ENCODE data around the gene BTRC.

DNA sequence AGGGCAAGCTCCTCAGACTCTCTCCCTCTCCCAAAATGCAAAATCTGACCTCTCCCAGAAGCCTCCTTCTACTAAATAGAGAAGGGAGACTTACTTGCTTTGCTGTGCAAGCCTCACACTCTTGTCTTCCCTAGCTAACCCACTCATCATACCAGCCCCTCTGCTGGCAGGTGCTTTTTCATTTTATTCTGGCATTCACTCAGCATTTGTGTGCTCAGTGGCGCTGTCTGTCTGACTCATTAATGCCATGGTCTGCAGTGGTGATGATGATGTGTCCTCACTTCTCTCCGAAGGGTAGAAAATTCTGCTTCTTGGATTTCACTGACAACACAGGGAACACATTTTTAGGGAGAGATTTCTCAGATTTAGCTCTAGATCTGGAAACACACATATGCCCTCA is 22.0 kb upstream of the BTRC start:
- TF ChIP-seq, protein P1, sequence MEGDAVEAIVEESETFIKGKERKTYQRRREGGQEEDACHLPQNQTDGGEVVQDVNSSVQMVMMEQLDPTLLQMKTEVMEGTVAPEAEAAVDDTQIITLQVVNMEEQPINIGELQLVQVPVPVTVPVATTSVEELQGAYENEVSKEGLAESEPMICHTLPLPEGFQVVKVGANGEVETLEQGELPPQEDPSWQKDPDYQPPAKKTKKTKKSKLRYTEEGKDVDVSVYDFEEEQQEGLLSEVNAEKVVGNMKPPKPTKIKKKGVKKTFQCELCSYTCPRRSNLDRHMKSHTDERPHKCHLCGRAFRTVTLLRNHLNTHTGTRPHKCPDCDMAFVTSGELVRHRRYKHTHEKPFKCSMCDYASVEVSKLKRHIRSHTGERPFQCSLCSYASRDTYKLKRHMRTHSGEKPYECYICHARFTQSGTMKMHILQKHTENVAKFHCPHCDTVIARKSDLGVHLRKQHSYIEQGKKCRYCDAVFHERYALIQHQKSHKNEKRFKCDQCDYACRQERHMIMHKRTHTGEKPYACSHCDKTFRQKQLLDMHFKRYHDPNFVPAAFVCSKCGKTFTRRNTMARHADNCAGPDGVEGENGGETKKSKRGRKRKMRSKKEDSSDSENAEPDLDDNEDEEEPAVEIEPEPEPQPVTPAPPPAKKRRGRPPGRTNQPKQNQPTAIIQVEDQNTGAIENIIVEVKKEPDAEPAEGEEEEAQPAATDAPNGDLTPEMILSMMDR (IDR thresholded peaks at IDR 0.05), result no peak
- TF ChIP-seq, protein P2, sequence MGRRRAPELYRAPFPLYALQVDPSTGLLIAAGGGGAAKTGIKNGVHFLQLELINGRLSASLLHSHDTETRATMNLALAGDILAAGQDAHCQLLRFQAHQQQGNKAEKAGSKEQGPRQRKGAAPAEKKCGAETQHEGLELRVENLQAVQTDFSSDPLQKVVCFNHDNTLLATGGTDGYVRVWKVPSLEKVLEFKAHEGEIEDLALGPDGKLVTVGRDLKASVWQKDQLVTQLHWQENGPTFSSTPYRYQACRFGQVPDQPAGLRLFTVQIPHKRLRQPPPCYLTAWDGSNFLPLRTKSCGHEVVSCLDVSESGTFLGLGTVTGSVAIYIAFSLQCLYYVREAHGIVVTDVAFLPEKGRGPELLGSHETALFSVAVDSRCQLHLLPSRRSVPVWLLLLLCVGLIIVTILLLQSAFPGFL (CRISPR knock-in tag; IDR thresholded peaks at IDR 0.05; ENCODE audit: borderline replicate concordance), result no peak
- TF ChIP-seq, protein P3, sequence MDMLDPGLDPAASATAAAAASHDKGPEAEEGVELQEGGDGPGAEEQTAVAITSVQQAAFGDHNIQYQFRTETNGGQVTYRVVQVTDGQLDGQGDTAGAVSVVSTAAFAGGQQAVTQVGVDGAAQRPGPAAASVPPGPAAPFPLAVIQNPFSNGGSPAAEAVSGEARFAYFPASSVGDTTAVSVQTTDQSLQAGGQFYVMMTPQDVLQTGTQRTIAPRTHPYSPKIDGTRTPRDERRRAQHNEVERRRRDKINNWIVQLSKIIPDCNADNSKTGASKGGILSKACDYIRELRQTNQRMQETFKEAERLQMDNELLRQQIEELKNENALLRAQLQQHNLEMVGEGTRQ (CRISPR knock-in tag; IDR thresholded peaks at IDR 0.05), result no peak
- TF ChIP-seq ZNF396 (CRISPR knock-in tag; IDR thresholded peaks at IDR 0.05; ENCODE audit: borderline replicate concordance) (no peak), SP1 (CRISPR knock-in tag; conservative IDR thresholded peaks at IDR 0.05) (no peak), NR1H2 (CRISPR knock-in tag; IDR thresholded peaks at IDR 0.05) (no peak), SOX15 (CRISPR knock-in tag; IDR thresholded peaks at IDR 0.05) (no peak), ZNF671 (CRISPR knock-in tag; IDR thresholded peaks at IDR 0.05) (no peak)
